Sigmoid colon (tissue), 4 donors: ENCODE results near the gene EPHA4.

Experiments used
- EP300 ChIP-seq, 4 donors: sonication (generic); formaldehyde crosslinking; IDR thresholded peaks; one replicate each; pipeline ENCODE4 v1.6.1; 2017; ENCODE audit warnings: antibody characterized with exemption in 4 of 4
- POLR2A ChIP-seq, 2 donors: fragments of 450-650 bp; IDR thresholded peaks; one replicate each; pipeline ENCODE4 v1.6.1; 2016; ENCODE audit warnings: antibody characterized with exemption in 2 of 2, mild to moderate bottlenecking in 2 of 2, moderate library complexity in 2 of 2
- POLR2AphosphoS5 ChIP-seq, 4 donors: sonication (generic); formaldehyde crosslinking; IDR thresholded peaks; one replicate each; pipeline ENCODE4 v1.6.1; 2017; ENCODE audit warnings: antibody characterized with exemption in 4 of 4
- TF ChIP-seq, protein P1 (sequence below), 4 experiments: fragments of 450-650 bp in 3 of 4; fragments of 200-600 bp in 1 of 4; IDR thresholded peaks; one replicate each; pipeline ENCODE4 v1.5.1; 2016 to 2019; ENCODE audit warnings: antibody characterized with exemption in 4 of 4, mild to moderate bottlenecking in 3 of 4, moderate library complexity in 2 of 4

DNA sequence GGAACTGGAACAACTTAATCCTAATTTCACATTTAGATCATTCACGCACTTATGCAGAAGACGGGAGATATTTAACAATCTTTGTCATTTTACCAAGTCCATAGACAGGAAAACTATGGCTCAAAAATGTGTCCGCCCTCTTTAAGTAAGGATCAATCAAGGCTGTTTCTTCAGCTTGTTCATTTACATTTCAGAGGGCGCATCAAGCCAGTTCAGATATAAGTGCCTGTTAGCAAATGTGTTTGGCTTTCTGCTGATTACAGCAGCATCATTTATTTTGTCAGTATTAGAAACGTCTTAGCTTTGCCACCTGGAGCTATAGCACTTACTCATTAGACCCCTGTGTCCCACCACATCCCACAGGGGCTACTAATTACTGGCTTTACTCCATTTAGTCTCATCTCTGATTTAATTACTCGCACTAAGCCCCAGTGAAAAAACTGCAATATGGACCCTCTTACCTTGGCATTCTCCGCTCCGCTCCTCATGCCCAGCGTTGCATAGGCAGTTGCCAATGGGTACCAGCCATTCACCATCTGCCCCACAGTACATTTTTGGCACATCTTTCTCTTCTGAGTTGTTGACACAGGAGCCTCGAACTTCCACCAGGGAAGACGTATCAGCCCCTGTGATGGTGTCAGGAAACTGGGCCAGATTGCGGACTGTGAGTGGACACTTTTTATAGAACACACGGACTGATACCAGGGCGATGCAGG lies 8.7 kb downstream of the EPHA4 start:
- TF ChIP-seq POLR2A (IDR thresholded peaks at IDR 0.05) (no peak), POLR2AphosphoS5 (IDR thresholded peaks at IDR 0.05) (no peak), EP300 (IDR thresholded peaks at IDR 0.05) (no peak)
- TF ChIP-seq, protein P1, sequence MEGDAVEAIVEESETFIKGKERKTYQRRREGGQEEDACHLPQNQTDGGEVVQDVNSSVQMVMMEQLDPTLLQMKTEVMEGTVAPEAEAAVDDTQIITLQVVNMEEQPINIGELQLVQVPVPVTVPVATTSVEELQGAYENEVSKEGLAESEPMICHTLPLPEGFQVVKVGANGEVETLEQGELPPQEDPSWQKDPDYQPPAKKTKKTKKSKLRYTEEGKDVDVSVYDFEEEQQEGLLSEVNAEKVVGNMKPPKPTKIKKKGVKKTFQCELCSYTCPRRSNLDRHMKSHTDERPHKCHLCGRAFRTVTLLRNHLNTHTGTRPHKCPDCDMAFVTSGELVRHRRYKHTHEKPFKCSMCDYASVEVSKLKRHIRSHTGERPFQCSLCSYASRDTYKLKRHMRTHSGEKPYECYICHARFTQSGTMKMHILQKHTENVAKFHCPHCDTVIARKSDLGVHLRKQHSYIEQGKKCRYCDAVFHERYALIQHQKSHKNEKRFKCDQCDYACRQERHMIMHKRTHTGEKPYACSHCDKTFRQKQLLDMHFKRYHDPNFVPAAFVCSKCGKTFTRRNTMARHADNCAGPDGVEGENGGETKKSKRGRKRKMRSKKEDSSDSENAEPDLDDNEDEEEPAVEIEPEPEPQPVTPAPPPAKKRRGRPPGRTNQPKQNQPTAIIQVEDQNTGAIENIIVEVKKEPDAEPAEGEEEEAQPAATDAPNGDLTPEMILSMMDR (IDR thresholded peaks at IDR 0.05): no peak
